ENCODE data around the gene SLC10A1.

SLC10A1 gene

GRCh38 chr14:69726761-69727511, 70.1 kb downstream of the SLC10A1 start:
- H3K4me3 ChIP-seq (ENCODE audit: low read length), result peak overlapping the region; percentile 53
- DNase-seq (ENCODE audit: low read depth), result peak; percentile 57
- peak; percentile 85 for TF ChIP-seq CTCF (conservative IDR thresholded peaks at IDR 0.05; ENCODE audit: low read length)
